HepG2 (cell line): ENCODE results near the gene JMJD8. TPM values are rescaled to one million over a fixed set of nuclear protein-coding genes. Genes with fewer than 3 reads are reported as not detected.

Experiments used
- FOXO1 ChIP-seq: sonication (generic); formaldehyde crosslinking; IDR thresholded peaks from 2 replicates; pipeline ENCODE4 v1.4.0; 2020; ENCODE audit warnings: missing genetic modification reagents
- GPN1 ChIP-seq: sonication (generic); formaldehyde crosslinking; IDR thresholded peaks from 2 replicates; pipeline ENCODE4 v1.5.1; 2020; ENCODE audit warnings: missing genetic modification reagents, borderline replicate concordance
- HDAC1 ChIP-seq: sonication (generic); formaldehyde crosslinking; IDR thresholded peaks from 2 replicates; pipeline ENCODE4 v1.5.1; 2020; ENCODE audit warnings: mild to moderate bottlenecking, missing genetic modification reagents
- KDM4B ChIP-seq: sonication (generic); formaldehyde crosslinking; IDR thresholded peaks from 2 replicates; pipeline ENCODE4 v1.4.0; 2020; ENCODE audit warnings: missing genetic modification reagents
- KLF11 ChIP-seq: IDR thresholded peaks from 2 replicates; pipeline ENCODE4 v1.6.1; 2016; ENCODE audit warnings: missing compliant biosample characterization
- KLF6 ChIP-seq: IDR thresholded peaks from 2 replicates; pipeline ENCODE4 v1.8.0; 2016; ENCODE audit warnings: missing biosample characterization, missing genetic modification reagents
- KMT2B ChIP-seq: IDR thresholded peaks from 2 replicates; pipeline ENCODE4 v1.6.1; 2016; ENCODE audit warnings: missing genetic modification reagents, missing compliant biosample characterization
- MAFK ChIP-seq, 2 experiments: IDR thresholded peaks in 1 of 2; conservative IDR thresholded peaks in 1 of 2; 2 replicates each; pipeline ENCODE4 v1.6.1; 2011; ENCODE audit warnings: improper control_type of control experiment in 2 of 2, low read length in 2 of 2
- MAZ ChIP-seq, 2 experiments: sonication (generic) in 1 of 2; formaldehyde crosslinking in 1 of 2; IDR thresholded peaks; 2 replicates each; pipeline versions ENCODE4 v1.5.0 to v1.6.1; 2012 to 2020; ENCODE audit warnings: low read depth in 2 of 2, mild to moderate bottlenecking in 2 of 2, borderline replicate concordance in 1 of 2, improper control_type of control experiment in 1 of 2, low read length in 1 of 2, missing genetic modification reagents in 1 of 2, moderate library complexity in 1 of 2
- NFYC ChIP-seq: IDR thresholded peaks from 2 replicates; pipeline ENCODE4 v1.6.1; 2016; ENCODE audit warnings: missing genetic modification reagents, missing compliant biosample characterization
- PATZ1 ChIP-seq: sonication (generic); formaldehyde crosslinking; IDR thresholded peaks from 2 replicates; pipeline ENCODE4 v1.4.0; 2020; ENCODE audit warnings: missing genetic modification reagents
- PLSCR1 ChIP-seq: sonication (generic); formaldehyde crosslinking; IDR thresholded peaks from 2 replicates; pipeline ENCODE4 v1.5.0; 2020; ENCODE audit warnings: missing genetic modification reagents, mild to moderate bottlenecking, borderline replicate concordance
- POGK ChIP-seq: sonication (generic); formaldehyde crosslinking; conservative IDR thresholded peaks from 2 replicates; pipeline ENCODE4 v1.8.0; 2022; ENCODE audit warnings: mild to moderate bottlenecking, moderate library complexity, missing genetic modification reagents
- STAT6 ChIP-seq: sonication (generic); formaldehyde crosslinking; IDR thresholded peaks from 2 replicates; pipeline ENCODE4 v1.4.0; 2020; ENCODE audit warnings: missing genetic modification reagents, mild to moderate bottlenecking, borderline replicate concordance
- ZNF256 ChIP-seq: sonication (generic); formaldehyde crosslinking; conservative IDR thresholded peaks from 2 replicates; pipeline ENCODE4 v1.4.0; 2020; ENCODE audit warnings: missing genetic modification reagents
- ZNF274 ChIP-seq: sonication (generic); formaldehyde crosslinking; IDR thresholded peaks from 2 replicates; pipeline ENCODE4 v1.5.1; 2020; ENCODE audit warnings: mild to moderate bottlenecking, missing genetic modification reagents
- ZNF382 ChIP-seq: sonication (generic); formaldehyde crosslinking; IDR thresholded peaks from 2 replicates; pipeline ENCODE4 v1.5.0; 2020; ENCODE audit warnings: missing genetic modification reagents, mild to moderate bottlenecking, borderline replicate concordance
- ZNF451 ChIP-seq: sonication (generic); formaldehyde crosslinking; IDR thresholded peaks from 2 replicates; pipeline ENCODE4 v1.5.0; 2020; ENCODE audit warnings: mild to moderate bottlenecking, missing genetic modification reagents
- ZNF572 ChIP-seq: sonication (generic); formaldehyde crosslinking; IDR thresholded peaks from 2 replicates; pipeline ENCODE4 v1.5.1; 2020; ENCODE audit warnings: mild to moderate bottlenecking, missing genetic modification reagents
- ZNF746 ChIP-seq: sonication (generic); formaldehyde crosslinking; IDR thresholded peaks from 2 replicates; pipeline ENCODE4 v1.8.0; 2022; ENCODE audit warnings: mild to moderate bottlenecking, missing genetic modification reagents
- ZNF777 ChIP-seq: sonication (generic); formaldehyde crosslinking; IDR thresholded peaks from 2 replicates; pipeline ENCODE4 v1.4.0; 2020; ENCODE audit warnings: missing genetic modification reagents
- ZSCAN22 ChIP-seq: sonication (generic); formaldehyde crosslinking; IDR thresholded peaks from 2 replicates; pipeline ENCODE4 v1.4.0; 2020; ENCODE audit warnings: mild to moderate bottlenecking, missing genetic modification reagents
- ZSCAN30 ChIP-seq: sonication (generic); formaldehyde crosslinking; IDR thresholded peaks from 2 replicates; pipeline ENCODE4 v1.5.0; 2020; ENCODE audit warnings: mild to moderate bottlenecking, missing genetic modification reagents
- polyA plus RNA-seq, 8 experiments: library from polyadenylated mRNA; depleted of rRNA in 3 of 8; stranded (reverse) in 7 of 8; unstranded in 1 of 8; fragments of >200 nt; fragmentation: Illumina TruSeq in 4 of 8; extraction: Trizol in 4 of 8; gene quantifications; 2 replicates each; pipeline versions ENCODE4 v1.2.1 to v1.2.3, GENCODE V29; 2011 to 2016; ENCODE audit warnings: low read depth in 4 of 8, missing spikeins in 1 of 8, mixed read lengths in 1 of 8; ENCODE audit not compliant: insufficient read depth in 1 of 8
- total RNA-seq, 5 experiments: library from RNA; depleted of rRNA; stranded (reverse); fragments of >200 nt; fragmentation: Illumina TruSeq; extraction: Trizol; gene quantifications; 2 replicates each; pipeline ENCODE4 v1.2.3, GENCODE V29; 2016; ENCODE audit warnings: low read depth in 1 of 5

JMJD8 gene
- total and polyA plus RNA-seq, 2 of the 13 experiments (the other 11 are each of a cell fraction or from before 2014, with no cell fraction given), result 2.6 to 11.8 TPM

- TF ChIP-seq STAT6 (no peak), ZNF777 (CRISPR knock-in tag) (peak; percentile 66), ZSCAN30 (CRISPR knock-in tag) (no peak), ZNF256 (CRISPR knock-in tag) (no peak), PATZ1 (CRISPR knock-in tag) (no peak), PLSCR1 (CRISPR knock-in tag) (no peak), POGK (CRISPR knock-in tag) (peak; percentile 79; the same call in 1 of the 2 replicates), ZNF451 (CRISPR knock-in tag) (no peak), MAFK (conservative IDR thresholded peaks at IDR 0.05 in 1 of 2, IDR thresholded peaks at IDR 0.05 in 1 of 2; ENCODE audit: low read length in 2 of 2) (no peak), ZNF572 (CRISPR knock-in tag) (no peak), KLF6 (CRISPR knock-in tag) (peak; percentile 97), ZSCAN22 (CRISPR knock-in tag) (no peak), NFYC (no peak), GPN1 (no peak), KLF11 (CRISPR knock-in tag) (no peak), HDAC1 (CRISPR knock-in tag) (no peak), KDM4B (CRISPR knock-in tag) (no peak), ZNF746 (no peak), ZNF382 (CRISPR knock-in tag) (no peak), ZNF274 (CRISPR knock-in tag) (0 out of 2 replicates have a peak, but pooled peaks have one; percentile 62), MAZ (IDR thresholded peaks at IDR 0.05; ENCODE audit: borderline replicate concordance, low read depth, low read length) (no peak), MAZ (CRISPR knock-in tag; IDR thresholded peaks at IDR 0.05; ENCODE audit: low read depth) (peak; percentile 61), KMT2B (no peak), FOXO1 (CRISPR knock-in tag) (no peak)
Observed at GRCh38 chr16:700684-701584, 16.8 kb upstream of the JMJD8 start (continued).
